Activated T-cell treated with anti-CD3 and anti-CD28 coated beads, Interleukin-2, amount 50 U/mL, for 4 hours (primary cell): Measurements from ENCODE around the gene CENPL. TPM values are rescaled to one million over a fixed set of nuclear protein-coding genes. Genes with fewer than 3 reads are reported as not detected.
"Not testable (repeated sequence)": the region's sequence is repeated elsewhere in the genome, so short reads cannot be mapped to it uniquely, and the experiment has no call there.

Experiments used
- ATAC-seq, 2 donors: fragments of 200-7000 bp; cut with Tn5 transposase; one replicate each; pipeline ENCODE4 v1.10.0; 2021
- DNase-seq: peaks from one replicate; pipeline ENCODE4 v3.0.0-alpha.2; 2020
- H3K27me3 Mint-ChIP-seq: one replicate; pipeline ENCODE4 v1.8.0; 2021; ENCODE audit warnings: low read depth, mixed read lengths
- H3K36me3 Mint-ChIP-seq: one replicate; pipeline ENCODE4 v1.8.0; 2022; ENCODE audit warnings: mixed read lengths; ENCODE audit not compliant: insufficient read depth
- H3K4me1 Mint-ChIP-seq: one replicate; pipeline ENCODE4 v1.8.0; 2021; ENCODE audit warnings: low read depth, mixed read lengths
- H3K4me3 Mint-ChIP-seq: one replicate; pipeline ENCODE4 v1.8.0; 2021; ENCODE audit warnings: mild to moderate bottlenecking, moderate library complexity, mixed read lengths
- H3K9me3 Mint-ChIP-seq: one replicate; pipeline ENCODE4 v1.8.0; 2021; ENCODE audit warnings: mixed read lengths
- total RNA-seq, 3 donors: library from RNA; stranded (reverse); gene quantifications; one replicate each; pipeline ENCODE4 v1.2.1, GENCODE V29; 2021

CENPL gene
- total RNA-seq, 3 donors from 2014 or later = 13.9 to 15.9 (median 15.1) TPM

- ATAC-seq (no peak), DNase-seq (no peak)
- Mint-ChIP-seq H3K9me3 (no peaks in the 10 kb centered on the region), H3K36me3 (peaks cover 60% of the 10 kb centered on the region), H3K4me1 (peaks cover 22% of the 10 kb centered on the region), H3K27me3 (no peaks in the 10 kb centered on the region), H3K4me3 (peak overlapping the region; percentile 91)
These were observed 38.8 kb upstream of the CENPL start for GRCh38 chr1:173863224-173864161.

GRCh38 chr1:173862769-173863223 is 38.1 kb upstream of the CENPL start:
- H3K9me3 Mint-ChIP-seq = no peaks in the 10 kb centered on the region
- H3K36me3 Mint-ChIP-seq = peaks cover 64% of the 10 kb centered on the region
- H3K4me3 Mint-ChIP-seq = peak overlapping the region; percentile 91
- DNase-seq (no peak), ATAC-seq (peak; percentile 1 to 13)
- peaks cover 22% of the 10 kb centered on the region for H3K4me1 Mint-ChIP-seq
- H3K27me3 Mint-ChIP-seq = no peaks in the 10 kb centered on the region

GRCh38 chr1:173862146-173862768 is 37.6 kb upstream of the CENPL start:
- Mint-ChIP-seq H3K4me3 (peak overlapping the region; percentile 91), H3K36me3 (peaks cover 63% of the 10 kb centered on the region), H3K4me1 (peaks cover 22% of the 10 kb centered on the region)
- H3K27me3 Mint-ChIP-seq, DNase-seq, H3K9me3 Mint-ChIP-seq: not testable (repeated sequence)
- peak; percentile 25 to 28 for ATAC-seq

GRCh38 chr1:173861731-173862145 is 37.1 kb upstream of the CENPL start:
- Mint-ChIP-seq H3K27me3 (no peaks in the 10 kb centered on the region), H3K36me3 (peaks cover 58% of the 10 kb centered on the region), H3K4me1 (peaks cover 22% of the 10 kb centered on the region), H3K9me3 (no peaks in the 10 kb centered on the region), H3K4me3 (peak overlapping the region; percentile 31)
- ATAC-seq (peak; percentile 28 to 40), DNase-seq (no peak)

GRCh38 chr1:173860065-173860464 is 35.4 kb upstream of the CENPL start:
- Mint-ChIP-seq H3K27me3 (no peaks in the 10 kb centered on the region), H3K9me3 (no peaks in the 10 kb centered on the region), H3K4me1 (peaks cover 13% of the 10 kb centered on the region), H3K4me3 (no peak overlapping the region), H3K36me3 (peaks cover 54% of the 10 kb centered on the region)
- no peak for DNase-seq
- no peak for ATAC-seq

- DNase-seq, ATAC-seq, H3K9me3 Mint-ChIP-seq, H3K4me1 Mint-ChIP-seq, H3K27me3 Mint-ChIP-seq, H3K4me3 Mint-ChIP-seq: not testable (repeated sequence)
- H3K36me3 Mint-ChIP-seq = peaks cover 53% of the 10 kb centered on the region
These were observed 34.9 kb upstream of the CENPL start for GRCh38 chr1:173859547-173859946.

- H3K27me3 Mint-ChIP-seq = no peaks in the 10 kb centered on the region
- H3K9me3 Mint-ChIP-seq = no peaks in the 10 kb centered on the region
- H3K4me1 Mint-ChIP-seq = no peaks in the 10 kb centered on the region
- ATAC-seq = no peak
- H3K36me3 Mint-ChIP-seq = peaks cover 47% of the 10 kb centered on the region
- H3K4me3 Mint-ChIP-seq = no peak overlapping the region
- no peak for DNase-seq
These were observed 32.8 kb upstream of the CENPL start for GRCh38 chr1:173857363-173857917.

GRCh38 chr1:173856903-173857302 is 32.2 kb upstream of the CENPL start:
- Mint-ChIP-seq H3K27me3 (no peaks in the 10 kb centered on the region), H3K36me3 (peaks cover 45% of the 10 kb centered on the region), H3K4me1 (no peaks in the 10 kb centered on the region), H3K9me3 (no peaks in the 10 kb centered on the region), H3K4me3 (no peak overlapping the region)
- no peak for ATAC-seq
- no peak for DNase-seq

GRCh38 chr1:173856014-173856413 is 31.3 kb upstream of the CENPL start:
- Mint-ChIP-seq H3K9me3 (no peaks in the 10 kb centered on the region), H3K27me3 (no peaks in the 10 kb centered on the region), H3K4me3 (no peak overlapping the region), H3K36me3 (peaks cover 45% of the 10 kb centered on the region), H3K4me1 (no peaks in the 10 kb centered on the region)
- ATAC-seq = no peak
- no peak for DNase-seq

- peaks cover 36% of the 10 kb centered on the region for H3K36me3 Mint-ChIP-seq
- H3K4me1 Mint-ChIP-seq = no peaks in the 10 kb centered on the region
- no peak overlapping the region for H3K4me3 Mint-ChIP-seq
- ATAC-seq (no peak), DNase-seq (no peak)
- H3K9me3 Mint-ChIP-seq = no peaks in the 10 kb centered on the region
- H3K27me3 Mint-ChIP-seq = no peaks in the 10 kb centered on the region
These were observed 28.4 kb upstream of the CENPL start for GRCh38 chr1:173853074-173853473.

- ATAC-seq (no peak), DNase-seq (no peak)
- no peaks in the 10 kb centered on the region for H3K4me1 Mint-ChIP-seq
- no peaks in the 10 kb centered on the region for H3K27me3 Mint-ChIP-seq
- H3K9me3 Mint-ChIP-seq = no peaks in the 10 kb centered on the region
- H3K4me3 Mint-ChIP-seq = no peak overlapping the region
- H3K36me3 Mint-ChIP-seq = peaks cover 28% of the 10 kb centered on the region
These were observed 27.4 kb upstream of the CENPL start for GRCh38 chr1:173852105-173852504.

GRCh38 chr1:173832748-173833147 is 8.1 kb upstream of the CENPL start:
- Mint-ChIP-seq H3K27me3 (no peaks in the 10 kb centered on the region), H3K4me3 (no peak overlapping the region), H3K9me3 (no peaks in the 10 kb centered on the region), H3K4me1 (peaks cover 4% of the 10 kb centered on the region), H3K36me3 (peaks cover 26% of the 10 kb centered on the region)
- ATAC-seq = no peak
- no peak for DNase-seq

GRCh38 chr1:173827611-173828010 is 2.9 kb upstream of the CENPL start:
- H3K4me1 Mint-ChIP-seq = peaks cover 29% of the 10 kb centered on the region
- peaks cover 15% of the 10 kb centered on the region for H3K36me3 Mint-ChIP-seq
- ATAC-seq = no peak
- H3K9me3 Mint-ChIP-seq = no peaks in the 10 kb centered on the region
- H3K4me3 Mint-ChIP-seq = no peak overlapping the region
- no peak for DNase-seq
- no peaks in the 10 kb centered on the region for H3K27me3 Mint-ChIP-seq

GRCh38 chr1:173823781-173824314 is 835 bp downstream of the CENPL start:
- no peaks in the 10 kb centered on the region for H3K9me3 Mint-ChIP-seq
- H3K27me3 Mint-ChIP-seq = no peaks in the 10 kb centered on the region
- peak overlapping the region; percentile 97 for H3K4me3 Mint-ChIP-seq
- DNase-seq = no peak
- peak; percentile 46 to 47 for ATAC-seq
- peaks cover 7% of the 10 kb centered on the region for H3K36me3 Mint-ChIP-seq
- H3K4me1 Mint-ChIP-seq = peaks cover 41% of the 10 kb centered on the region
